Glutamatergic neuron (in vitro differentiated cells): ENCODE measurements around the gene IL23R. TPM values are rescaled to one million over a fixed set of nuclear protein-coding genes. Genes with fewer than 3 reads are reported as not detected.

Experiments
- DNase-seq: peaks from one replicate; pipeline ENCODE4 v3.0.0; 2022
- H3K27ac Mint-ChIP-seq: one replicate; pipeline ENCODE4 v1.8.0; 2020; ENCODE audit warnings: mild to moderate bottlenecking, mixed read lengths, inconsistent platforms; ENCODE audit not compliant: unreplicated experiment
- H3K27me3 Mint-ChIP-seq: one replicate; pipeline ENCODE4 v1.8.0; 2020; ENCODE audit warnings: mild to moderate bottlenecking, moderate library complexity, mixed read lengths, inconsistent platforms; ENCODE audit not compliant: unreplicated experiment
- H3K36me3 Mint-ChIP-seq: one replicate; pipeline ENCODE4 v1.8.0; 2020; ENCODE audit warnings: mild to moderate bottlenecking, mixed read lengths, inconsistent platforms; ENCODE audit not compliant: unreplicated experiment
- H3K4me1 Mint-ChIP-seq: one replicate; pipeline ENCODE4 v1.8.0; 2020; ENCODE audit warnings: mild to moderate bottlenecking, low read depth, mixed read lengths, inconsistent platforms; ENCODE audit not compliant: unreplicated experiment
- H3K4me3 Mint-ChIP-seq: one replicate; pipeline ENCODE4 v1.8.0; 2020; ENCODE audit warnings: mild to moderate bottlenecking, mixed read lengths, inconsistent platforms; ENCODE audit not compliant: unreplicated experiment
- H3K9me3 Mint-ChIP-seq: one replicate; pipeline ENCODE4 v1.8.0; 2020; ENCODE audit warnings: mild to moderate bottlenecking, moderate library complexity, mixed read lengths, inconsistent platforms; ENCODE audit not compliant: unreplicated experiment
- CTCF ChIP-seq: fragments of 200-600 bp; sonication (generic); IDR thresholded peaks from one replicate; pipeline ENCODE4 v1.5.0; 2021; ENCODE audit not compliant: partially characterized antibody, unreplicated experiment
- total RNA-seq: library from RNA; stranded (reverse); fragmentation: NEBNext Ultra II Directional; extraction: Animal tissue kit (Norgen Biotek cat#: 25700); gene quantifications from one replicate; pipeline ENCODE4 v1.2.1, GENCODE V29; 2021; ENCODE audit not compliant: unreplicated experiment

IL23R gene
- total RNA-seq, 1 donor from 2014 or later: not detected

GRCh38 chr1:67190410-67190809 lies 24.2 kb downstream of the IL23R start:
- Mint-ChIP-seq H3K27me3 (no peaks in the 10 kb centered on the region), H3K27ac (no peak overlapping the region), H3K9me3 (no peaks in the 10 kb centered on the region), H3K36me3 (no peaks in the 10 kb centered on the region), H3K4me3 (no peak overlapping the region), H3K4me1 (no peaks in the 10 kb centered on the region)
- DNase-seq: no peak
- no peak for TF ChIP-seq CTCF

- Mint-ChIP-seq H3K27ac (no peak overlapping the region), H3K36me3 (no peaks in the 10 kb centered on the region), H3K4me3 (no peak overlapping the region), H3K4me1 (no peaks in the 10 kb centered on the region), H3K27me3 (no peaks in the 10 kb centered on the region), H3K9me3 (no peaks in the 10 kb centered on the region)
- no peak for TF ChIP-seq CTCF
- DNase-seq: no peak
Observed at GRCh38 chr1:67190942-67191341, 24.7 kb downstream of the IL23R start.

- Mint-ChIP-seq H3K27ac (no peak overlapping the region), H3K9me3 (no peaks in the 10 kb centered on the region)
- DNase-seq: no peak
Observed at GRCh38 chr1:67191668-67192520, 25.6 kb downstream of the IL23R start.

GRCh38 chr1:67192902-67193301 lies 26.6 kb downstream of the IL23R start:
- H3K4me3 Mint-ChIP-seq: no peak overlapping the region
- no peaks in the 10 kb centered on the region for H3K36me3 Mint-ChIP-seq
- DNase-seq: no peak
- H3K27ac Mint-ChIP-seq: no peak overlapping the region
- no peak for TF ChIP-seq CTCF
- H3K27me3 Mint-ChIP-seq: no peaks in the 10 kb centered on the region
- no peaks in the 10 kb centered on the region for H3K4me1 Mint-ChIP-seq
- H3K9me3 Mint-ChIP-seq: no peaks in the 10 kb centered on the region

More at GRCh38 chr1:67191668-67192520, 25.6 kb downstream of the IL23R start:
- Mint-ChIP-seq H3K4me3 (no peak overlapping the region), H3K36me3 (no peaks in the 10 kb centered on the region), H3K4me1 (no peaks in the 10 kb centered on the region), H3K27me3 (no peaks in the 10 kb centered on the region)
- TF ChIP-seq CTCF: no peak

GRCh38 chr1:67193704-67194103 lies 27.4 kb downstream of the IL23R start:
- no peak for DNase-seq
- no peaks in the 10 kb centered on the region for H3K27me3 Mint-ChIP-seq
- H3K36me3 Mint-ChIP-seq: no peaks in the 10 kb centered on the region
- H3K4me3 Mint-ChIP-seq: no peak overlapping the region
- no peak overlapping the region for H3K27ac Mint-ChIP-seq
- no peaks in the 10 kb centered on the region for H3K9me3 Mint-ChIP-seq
- no peaks in the 10 kb centered on the region for H3K4me1 Mint-ChIP-seq
- TF ChIP-seq CTCF: no peak
